Nephron (organoid): Measurements from ENCODE around the gene NRP2.
A peak's percentile ranks its signal among the peaks of the same experiment; 100 is the strongest.

ENCODE experiments used
- H3K27ac Mint-ChIP-seq, 3 experiments: 2 replicates each; pipeline ENCODE4 v1.8.0; 2020; ENCODE audit warnings: mixed read lengths in 3 of 3, mild to moderate bottlenecking in 2 of 3, moderate library complexity in 1 of 3
- H3K27me3 Mint-ChIP-seq: 2 replicates; pipeline ENCODE4 v1.8.0; 2021; ENCODE audit warnings: low read depth, mild to moderate bottlenecking, moderate library complexity, mixed read lengths
- H3K36me3 Mint-ChIP-seq: 2 replicates; pipeline ENCODE4 v1.8.0; 2020; ENCODE audit warnings: low read depth, mixed read lengths
- H3K4me1 Mint-ChIP-seq: 2 replicates; pipeline ENCODE4 v1.8.0; 2020; ENCODE audit warnings: mixed read lengths
- H3K4me3 Mint-ChIP-seq, 3 experiments: 2 replicates each; pipeline ENCODE4 v1.8.0; 2020; ENCODE audit warnings: mild to moderate bottlenecking in 3 of 3, mixed read lengths in 3 of 3, moderate library complexity in 2 of 3
- H3K9me3 Mint-ChIP-seq: 2 replicates; pipeline ENCODE4 v1.8.0; 2020; ENCODE audit warnings: mixed read lengths
- TF ChIP-seq, protein P1 (sequence below), 3 experiments: fragments of 200-600 bp; sonication (generic); IDR thresholded peaks; one replicate each; pipeline ENCODE4 v1.5.0; 2021; ENCODE audit warnings: antibody characterized with exemption in 3 of 3; ENCODE audit not compliant: unreplicated experiment in 3 of 3

Gene NRP2

GRCh38 chr2:205703471-205704126, 21.3 kb downstream of the NRP2 start:
- Mint-ChIP-seq H3K4me1 (peaks cover 67% of the 10 kb centered on the region), H3K4me3 (no peak overlapping the region), H3K9me3 (no peaks in the 10 kb centered on the region), H3K27ac (peak overlapping the region in 1 of 3 experiments; percentile 3), H3K27me3 (no peaks in the 10 kb centered on the region), H3K36me3 (peaks cover 16% of the 10 kb centered on the region)
- TF ChIP-seq, protein P1, sequence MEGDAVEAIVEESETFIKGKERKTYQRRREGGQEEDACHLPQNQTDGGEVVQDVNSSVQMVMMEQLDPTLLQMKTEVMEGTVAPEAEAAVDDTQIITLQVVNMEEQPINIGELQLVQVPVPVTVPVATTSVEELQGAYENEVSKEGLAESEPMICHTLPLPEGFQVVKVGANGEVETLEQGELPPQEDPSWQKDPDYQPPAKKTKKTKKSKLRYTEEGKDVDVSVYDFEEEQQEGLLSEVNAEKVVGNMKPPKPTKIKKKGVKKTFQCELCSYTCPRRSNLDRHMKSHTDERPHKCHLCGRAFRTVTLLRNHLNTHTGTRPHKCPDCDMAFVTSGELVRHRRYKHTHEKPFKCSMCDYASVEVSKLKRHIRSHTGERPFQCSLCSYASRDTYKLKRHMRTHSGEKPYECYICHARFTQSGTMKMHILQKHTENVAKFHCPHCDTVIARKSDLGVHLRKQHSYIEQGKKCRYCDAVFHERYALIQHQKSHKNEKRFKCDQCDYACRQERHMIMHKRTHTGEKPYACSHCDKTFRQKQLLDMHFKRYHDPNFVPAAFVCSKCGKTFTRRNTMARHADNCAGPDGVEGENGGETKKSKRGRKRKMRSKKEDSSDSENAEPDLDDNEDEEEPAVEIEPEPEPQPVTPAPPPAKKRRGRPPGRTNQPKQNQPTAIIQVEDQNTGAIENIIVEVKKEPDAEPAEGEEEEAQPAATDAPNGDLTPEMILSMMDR (IDR thresholded peaks at IDR 0.05; ENCODE audit: unreplicated experiment in 3 of 3): no peak

DNA sequence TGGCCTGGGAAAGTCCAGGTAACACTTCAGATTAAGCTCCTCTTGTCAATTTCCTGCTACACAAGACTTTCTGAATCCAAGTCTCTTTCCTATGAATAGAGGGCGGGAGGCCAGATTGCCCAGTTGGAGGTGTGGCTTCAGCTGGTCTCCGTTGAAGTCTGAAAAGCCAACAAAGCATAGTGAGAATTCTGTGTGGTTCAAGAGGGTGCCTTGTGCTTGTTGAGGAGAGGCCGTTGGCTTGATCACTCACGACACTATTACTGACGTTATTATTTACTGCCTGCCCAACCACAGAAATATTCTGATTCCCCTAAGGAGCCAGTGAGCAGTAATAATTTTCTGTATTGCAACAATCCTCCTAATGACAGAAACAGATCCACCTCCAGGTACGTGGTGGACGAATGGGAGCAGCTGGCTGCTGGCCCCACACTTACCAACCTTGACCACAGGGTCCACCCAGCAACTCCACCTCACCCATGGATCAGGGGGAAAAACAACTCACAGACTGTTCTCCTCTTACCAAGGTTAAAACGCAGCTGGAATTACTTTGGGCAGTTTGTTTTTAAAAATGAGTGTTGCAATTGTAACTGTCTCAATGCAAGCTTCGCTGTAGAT, 21.9 kb downstream of the NRP2 start:
- H3K27me3 Mint-ChIP-seq: no peaks in the 10 kb centered on the region
- H3K4me1 Mint-ChIP-seq: peaks cover 66% of the 10 kb centered on the region
- peaks cover 16% of the 10 kb centered on the region for H3K36me3 Mint-ChIP-seq
- peak overlapping the region; percentile 3 to 62 (median 9) for H3K27ac Mint-ChIP-seq
- no peaks in the 10 kb centered on the region for H3K9me3 Mint-ChIP-seq
- H3K4me3 Mint-ChIP-seq: no peak overlapping the region
- TF ChIP-seq, protein P1 (IDR thresholded peaks at IDR 0.05; ENCODE audit: unreplicated experiment in 3 of 3): no peak

GRCh38 chr2:205705511-205706349, 23.4 kb downstream of the NRP2 start:
- Mint-ChIP-seq H3K27me3 (no peaks in the 10 kb centered on the region), H3K4me1 (peaks cover 52% of the 10 kb centered on the region), H3K4me3 (peak overlapping the region in 1 of 3 experiments; percentile 29), H3K27ac (peak overlapping the region; percentile 75 to 88 (median 86)), H3K9me3 (no peaks in the 10 kb centered on the region), H3K36me3 (peaks cover 21% of the 10 kb centered on the region)
- TF ChIP-seq, protein P1 (IDR thresholded peaks at IDR 0.05; ENCODE audit: unreplicated experiment in 3 of 3): no peak

DNA sequence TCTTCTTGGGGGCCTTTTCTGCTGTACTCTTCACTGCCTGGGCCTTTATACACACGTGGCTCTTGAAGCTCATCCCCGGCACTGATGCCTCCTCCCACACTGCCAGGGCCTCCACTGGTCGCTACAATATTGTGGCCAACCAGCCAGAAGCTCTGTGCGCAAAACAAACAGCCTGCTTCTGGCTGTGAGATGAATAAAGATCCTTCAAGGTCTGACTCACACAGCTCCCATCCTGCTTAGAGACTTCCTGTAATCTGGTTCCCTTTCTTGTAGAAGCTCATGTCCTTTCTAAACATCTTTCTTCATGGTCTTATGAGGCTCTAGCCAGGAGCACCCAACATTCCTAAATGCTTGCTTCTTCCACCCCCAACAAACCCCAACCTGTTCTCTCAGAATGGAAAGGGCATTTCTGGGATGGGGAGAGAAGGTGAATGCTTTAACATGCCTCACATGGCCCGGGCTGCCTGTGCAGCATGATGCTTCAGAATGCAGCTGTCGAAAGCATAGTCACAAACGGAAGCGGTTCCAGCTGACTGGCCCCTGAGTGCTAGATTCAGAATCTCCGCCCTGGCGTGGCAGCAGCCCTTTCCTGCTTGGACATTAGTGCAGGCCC, 24.6 kb downstream of the NRP2 start:
- TF ChIP-seq, protein P1 (IDR thresholded peaks at IDR 0.05; ENCODE audit: unreplicated experiment in 3 of 3): no peak
- Mint-ChIP-seq H3K27ac (peak overlapping the region; percentile 84 to 88 (median 86)), H3K27me3 (peaks cover 4% of the 10 kb centered on the region), H3K36me3 (peaks cover 21% of the 10 kb centered on the region), H3K4me1 (peaks cover 60% of the 10 kb centered on the region), H3K9me3 (no peaks in the 10 kb centered on the region), H3K4me3 (peak overlapping the region in 1 of 3 experiments; percentile 48)

DNA sequence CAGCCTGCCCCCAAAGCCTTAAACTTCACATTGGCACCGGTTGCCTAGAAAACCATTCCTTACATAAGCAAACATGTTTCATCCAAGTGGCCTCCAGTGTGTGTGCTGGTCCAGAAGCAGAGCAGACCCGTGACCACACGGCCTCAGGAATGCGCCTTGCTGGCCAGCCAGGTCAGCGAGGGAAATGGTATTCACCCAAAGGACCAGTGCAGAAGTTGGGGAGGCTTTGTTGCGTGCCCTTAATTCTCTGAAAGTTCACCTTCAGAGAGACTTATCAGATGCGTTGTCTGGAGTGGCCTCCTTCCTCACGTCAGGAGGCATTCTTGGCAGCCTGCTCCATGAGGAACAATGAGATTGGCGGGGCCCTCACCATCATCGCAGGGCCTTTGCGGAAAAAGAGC, 25.9 kb downstream of the NRP2 start:
- no peaks in the 10 kb centered on the region for H3K9me3 Mint-ChIP-seq
- peak overlapping the region in 1 of 3 experiments; percentile 40 for H3K27ac Mint-ChIP-seq
- TF ChIP-seq, protein P1 (IDR thresholded peaks at IDR 0.05; ENCODE audit: unreplicated experiment in 3 of 3): no peak
- H3K27me3 Mint-ChIP-seq: peaks cover 4% of the 10 kb centered on the region
- H3K4me3 Mint-ChIP-seq: no peak overlapping the region
- H3K4me1 Mint-ChIP-seq: peaks cover 63% of the 10 kb centered on the region
- H3K36me3 Mint-ChIP-seq: peaks cover 14% of the 10 kb centered on the region
